Naive B cell (primary cell): ENCODE measurements around the gene ZDHHC6. TPM values are rescaled to one million over a fixed set of nuclear protein-coding genes. Genes with fewer than 3 reads are reported as not detected.
"Not testable (repeated sequence)": the region's sequence is repeated elsewhere in the genome, so short reads cannot be mapped to it uniquely, and the experiment has no call there.

Experiments used
- ATAC-seq, 2 donors: fragments of 150-1000 bp; cut with Tn5 transposase; 2 replicates each; pipeline ENCODE4 v1.10.0; 2021; ENCODE audit warnings: low read depth in 2 of 2, mild to moderate bottlenecking in 2 of 2, moderate library complexity in 2 of 2
- DNase-seq: peaks from one replicate; pipeline ENCODE4 v3.0.0; 2022
- H3K27ac Mint-ChIP-seq, 6 donors: one replicate each; pipeline ENCODE4 v1.8.0; 2020 to 2022; ENCODE audit warnings: mild to moderate bottlenecking in 6 of 6, mixed read lengths in 6 of 6, moderate library complexity in 5 of 6, inconsistent platforms in 2 of 6
- H3K27me3 Mint-ChIP-seq, 3 donors: one replicate each; pipeline ENCODE4 v1.8.0; 2021 to 2022; ENCODE audit warnings: mixed read lengths in 3 of 3, mild to moderate bottlenecking in 1 of 3
- H3K36me3 Mint-ChIP-seq, 2 donors: one replicate each; pipeline ENCODE4 v1.8.0; 2020 to 2022; ENCODE audit warnings: mixed read lengths in 2 of 2, inconsistent platforms in 1 of 2, mild to moderate bottlenecking in 1 of 2
- H3K4me1 Mint-ChIP-seq, 3 donors: one replicate each; pipeline ENCODE4 v1.8.0; 2020 to 2022; ENCODE audit warnings: mixed read lengths in 3 of 3, inconsistent platforms in 1 of 3, mild to moderate bottlenecking in 1 of 3, moderate library complexity in 1 of 3
- H3K4me3 Mint-ChIP-seq, 8 donors: one replicate each; pipeline ENCODE4 v1.8.0; 2020 to 2022; ENCODE audit warnings: mild to moderate bottlenecking in 8 of 8, mixed read lengths in 8 of 8, moderate library complexity in 8 of 8, inconsistent platforms in 2 of 8
- H3K9me3 Mint-ChIP-seq, 7 donors: one replicate each; pipeline ENCODE4 v1.8.0; 2020 to 2022; ENCODE audit warnings: mixed read lengths in 7 of 7, mild to moderate bottlenecking in 5 of 7, inconsistent platforms in 2 of 7, moderate library complexity in 1 of 7
- polyA plus RNA-seq, 6 donors: library from polyadenylated mRNA; unstranded; fragments of 300-500 nt; fragmentation: Illumina TruSeq; gene quantifications; one replicate each; pipeline ENCODE4 v1.2.3, GENCODE V29; 2021; ENCODE audit warnings: low read depth in 6 of 6

The ZDHHC6 gene
- polyA plus RNA-seq, 6 donors from 2014 or later: 18.4 to 44.6 (median 33.3) TPM

DNA sequence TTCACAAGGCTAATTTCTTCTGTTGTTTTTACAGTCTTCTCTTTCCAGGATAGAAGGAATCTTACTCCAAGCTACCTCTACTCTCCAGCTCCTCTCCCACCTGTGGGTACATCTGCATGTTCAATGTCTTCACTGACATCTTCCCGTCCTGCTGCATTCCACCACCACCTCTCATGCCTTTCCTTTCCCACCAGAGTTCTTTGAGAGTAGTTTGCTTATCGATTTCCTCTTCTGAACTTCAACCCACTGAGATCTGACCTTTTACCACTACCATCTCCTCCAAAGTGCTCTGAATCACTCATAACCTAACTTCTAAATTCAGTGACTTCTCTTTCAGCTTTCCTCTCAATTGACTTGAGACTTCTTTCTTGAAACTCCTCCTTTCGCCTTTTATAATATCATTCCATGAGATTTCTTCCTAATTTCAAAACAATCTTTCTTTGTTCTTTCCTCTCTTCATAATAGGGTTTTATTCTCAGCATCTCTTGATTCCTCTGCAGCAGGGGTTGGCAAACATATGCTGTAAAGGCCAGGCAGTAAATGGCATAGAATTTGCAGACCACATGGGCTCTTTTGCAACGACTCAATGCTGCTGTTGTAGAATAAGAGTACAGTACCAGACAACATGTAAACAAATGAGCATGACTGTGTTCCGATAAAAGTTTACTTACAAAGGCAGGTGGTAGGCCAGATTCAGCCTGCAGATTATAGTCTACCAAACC, 50.7 kb downstream of the ZDHHC6 start:
- no peaks in the 10 kb centered on the region for H3K27me3 Mint-ChIP-seq
- H3K27ac Mint-ChIP-seq: no peak overlapping the region
- H3K36me3 Mint-ChIP-seq: peaks cover 6 to 17% of the 10 kb centered on the region in 2 donors
- peaks cover 4 to 12% (median 5%) of the 10 kb centered on the region in 3 donors for H3K4me1 Mint-ChIP-seq
- H3K9me3 Mint-ChIP-seq: no peaks in the 10 kb centered on the region
- H3K4me3 Mint-ChIP-seq: no peak overlapping the region
- ATAC-seq: no peak
- no peak for DNase-seq

DNA sequence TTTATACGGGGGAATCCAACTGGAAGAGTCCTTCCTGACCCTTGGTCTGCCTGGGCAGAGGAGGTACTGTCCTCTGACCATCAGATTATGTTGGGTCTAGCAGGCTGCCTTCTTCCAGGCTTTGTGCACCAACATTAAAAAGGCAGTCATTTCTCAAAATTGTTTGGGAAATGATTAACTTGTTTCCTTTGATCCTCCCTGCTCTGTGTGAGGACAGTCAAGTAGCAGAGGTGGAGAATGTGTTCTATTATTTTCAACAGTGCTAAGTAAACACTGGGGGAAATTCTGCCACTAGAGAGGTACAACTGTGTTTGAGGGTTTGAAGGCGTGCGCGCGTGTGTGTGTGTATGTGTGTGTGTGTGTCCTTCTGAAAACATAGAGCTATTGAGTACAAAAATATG, 52.2 kb downstream of the ZDHHC6 start:
- no peaks in the 10 kb centered on the region for H3K9me3 Mint-ChIP-seq
- peaks cover 7 to 16% (median 12%) of the 10 kb centered on the region in 3 donors for H3K4me1 Mint-ChIP-seq
- H3K27me3 Mint-ChIP-seq: no peaks in the 10 kb centered on the region
- H3K27ac Mint-ChIP-seq: peak overlapping the region in 1 of 6 donors; percentile 8
- ATAC-seq (no peak), DNase-seq (no peak)
- peaks cover 2 to 12% of the 10 kb centered on the region in 2 donors for H3K36me3 Mint-ChIP-seq
- no peak overlapping the region for H3K4me3 Mint-ChIP-seq

DNA sequence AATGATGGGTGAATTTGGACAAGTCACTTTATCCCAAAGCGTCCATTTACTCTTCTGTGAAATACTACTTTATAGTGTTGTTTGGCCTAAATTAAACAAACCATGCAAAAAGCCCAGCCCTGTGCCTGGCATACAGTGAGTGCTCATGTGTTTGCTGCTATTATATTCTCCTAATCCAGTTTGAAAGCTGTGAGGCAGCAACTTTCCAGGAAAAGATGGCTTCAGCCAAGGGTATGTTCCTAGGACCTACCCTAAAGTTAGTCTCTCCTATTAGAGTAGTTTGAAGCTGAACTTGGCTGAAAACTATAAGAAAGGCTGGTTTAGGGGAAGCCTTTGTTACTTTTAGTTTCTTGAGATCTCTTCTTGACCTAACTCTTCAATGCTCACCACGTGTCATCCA, 52.9 kb downstream of the ZDHHC6 start:
- peak overlapping the region in 2 of 6 donors; percentile 69 to 70 for H3K27ac Mint-ChIP-seq
- peaks cover 14 to 22% (median 19%) of the 10 kb centered on the region in 3 donors for H3K4me1 Mint-ChIP-seq
- H3K9me3 Mint-ChIP-seq: no peaks in the 10 kb centered on the region
- ATAC-seq: no peak
- peaks cover 0 to 8% of the 10 kb centered on the region in 2 donors for H3K36me3 Mint-ChIP-seq
- DNase-seq: no peak
- H3K4me3 Mint-ChIP-seq: no peak overlapping the region
- H3K27me3 Mint-ChIP-seq: no peaks in the 10 kb centered on the region

DNA sequence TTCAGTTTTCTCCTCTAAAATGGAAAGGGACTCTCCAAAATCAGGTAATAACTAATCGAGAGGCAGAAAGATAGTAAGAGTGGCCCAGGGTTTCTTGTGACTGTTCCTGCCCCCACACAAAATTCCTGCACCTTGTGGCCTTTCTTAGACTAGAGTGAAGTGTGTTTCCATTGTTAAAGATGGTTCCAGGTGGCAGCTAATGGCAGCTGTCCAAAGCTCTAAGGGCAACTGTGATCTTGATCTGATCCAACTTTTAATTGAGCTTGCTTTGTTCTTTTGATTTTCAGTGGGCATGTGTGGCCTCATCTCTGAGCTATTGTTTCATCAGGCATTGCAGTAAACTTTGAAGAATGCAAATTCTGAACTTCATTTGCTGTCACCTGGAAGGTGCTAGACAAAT, 53.4 kb downstream of the ZDHHC6 start:
- Mint-ChIP-seq H3K27ac (peak overlapping the region in 1 of 6 donors; percentile 17), H3K27me3 (no peaks in the 10 kb centered on the region), H3K4me1 (peaks cover 19 to 27% (median 24%) of the 10 kb centered on the region in 3 donors), H3K4me3 (no peak overlapping the region), H3K9me3 (no peaks in the 10 kb centered on the region), H3K36me3 (peaks cover 0 to 6% of the 10 kb centered on the region in 2 donors)
- ATAC-seq: no peak
- DNase-seq: no peak

DNA sequence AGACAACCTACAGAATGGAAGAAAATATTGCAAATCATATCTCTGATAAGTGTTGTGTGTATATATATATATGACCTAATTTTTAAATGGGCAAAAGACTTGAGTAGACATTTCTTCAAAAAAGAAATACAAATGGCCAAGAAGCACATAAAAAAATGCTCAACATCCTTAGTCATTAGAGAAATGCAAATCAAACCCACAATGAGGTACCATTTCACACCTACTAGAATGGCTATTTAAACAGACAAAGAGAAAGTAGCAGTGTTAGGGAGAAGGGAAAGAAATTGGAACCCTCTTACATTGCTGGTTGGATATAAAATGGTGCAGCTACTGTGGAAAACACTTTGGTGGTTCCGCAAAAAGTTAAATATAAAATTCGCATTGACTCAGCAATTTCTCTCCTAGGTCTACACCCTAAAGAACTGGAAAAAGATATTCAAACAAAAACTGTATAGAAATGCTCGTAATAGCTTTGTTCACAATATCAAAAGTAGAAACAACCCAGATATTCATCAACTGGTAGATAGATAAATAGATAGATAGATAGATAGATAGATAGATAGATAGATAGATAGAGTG, 56.5 kb downstream of the ZDHHC6 start:
- no peak overlapping the region for H3K4me3 Mint-ChIP-seq
- ATAC-seq (no peak), DNase-seq (no peak)
- peaks cover 19 to 47% (median 37%) of the 10 kb centered on the region in 3 donors for H3K4me1 Mint-ChIP-seq
- peak overlapping the region in 1 of 6 donors; percentile 86 for H3K27ac Mint-ChIP-seq
- no peaks in the 10 kb centered on the region for H3K27me3 Mint-ChIP-seq
- no peaks in the 10 kb centered on the region for H3K9me3 Mint-ChIP-seq
- peaks cover 0 to 6% of the 10 kb centered on the region in 2 donors for H3K36me3 Mint-ChIP-seq

DNA sequence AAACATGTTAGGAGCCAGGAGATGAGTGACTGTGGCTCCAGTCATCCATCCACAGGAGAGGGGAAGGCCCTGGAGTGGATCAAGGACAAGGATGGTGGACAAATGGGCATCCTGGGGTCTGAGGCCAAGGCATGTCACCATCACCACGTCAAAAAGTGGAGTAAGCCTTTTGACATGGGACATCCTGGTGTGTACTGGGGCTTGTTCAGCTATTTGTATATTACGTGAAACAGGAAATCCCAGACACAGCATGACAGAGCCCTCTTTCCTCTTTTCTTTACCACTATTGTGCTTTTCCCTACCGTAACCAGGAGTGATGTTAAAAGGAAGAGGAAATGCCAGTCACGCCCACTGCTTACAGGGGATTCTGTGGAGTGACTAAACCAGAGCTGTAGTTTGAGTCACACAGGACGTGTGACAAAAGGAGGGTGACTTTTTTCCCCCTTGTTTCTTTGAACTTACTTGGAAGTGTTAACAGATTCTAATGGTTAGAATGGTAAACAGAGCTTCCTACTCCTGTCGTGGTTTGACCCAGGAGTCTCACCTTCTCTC, 57.4 kb downstream of the ZDHHC6 start:
- Mint-ChIP-seq H3K4me1 (peaks cover 24 to 56% (median 42%) of the 10 kb centered on the region in 3 donors), H3K36me3 (peaks cover 1 to 6% of the 10 kb centered on the region in 2 donors), H3K27me3 (no peaks in the 10 kb centered on the region), H3K27ac (peak overlapping the region; percentile 56 to 90 (median 80)), H3K4me3 (peak overlapping the region in 6 of 8 donors; percentile 4 to 51 (median 32)), H3K9me3 (no peaks in the 10 kb centered on the region)
- DNase-seq (peak; percentile 15), ATAC-seq (peak; percentile 93 to 96)

DNA sequence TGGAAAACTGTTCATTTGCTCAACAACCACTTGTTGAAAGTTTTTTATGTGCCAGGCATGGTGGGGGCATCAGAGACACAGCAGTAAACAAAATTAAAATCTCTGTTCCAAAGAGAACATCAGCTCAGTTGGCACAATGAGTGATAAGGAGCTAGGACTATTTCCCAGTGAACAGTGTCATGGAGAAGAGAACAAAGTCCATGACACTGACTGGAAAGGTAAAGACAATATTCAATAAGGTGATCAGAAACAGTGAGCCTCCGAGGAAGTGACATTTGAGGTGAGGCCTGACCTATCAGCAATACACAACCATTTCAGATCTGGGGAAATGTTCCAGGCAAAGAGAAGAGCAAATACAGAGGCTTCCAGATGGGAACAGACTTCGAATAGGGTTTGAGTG, 58.2 kb downstream of the ZDHHC6 start:
- no peak for ATAC-seq
- DNase-seq: no peak
- H3K4me1 Mint-ChIP-seq: peaks cover 28 to 62% (median 45%) of the 10 kb centered on the region in 3 donors
- peak overlapping the region in 4 of 6 donors; percentile 12 to 90 (median 52) for H3K27ac Mint-ChIP-seq
- peaks cover 6 to 8% of the 10 kb centered on the region in 2 donors for H3K36me3 Mint-ChIP-seq
- no peaks in the 10 kb centered on the region for H3K9me3 Mint-ChIP-seq
- no peaks in the 10 kb centered on the region for H3K27me3 Mint-ChIP-seq
- H3K4me3 Mint-ChIP-seq: peak overlapping the region in 1 of 8 donors; percentile 51

DNA sequence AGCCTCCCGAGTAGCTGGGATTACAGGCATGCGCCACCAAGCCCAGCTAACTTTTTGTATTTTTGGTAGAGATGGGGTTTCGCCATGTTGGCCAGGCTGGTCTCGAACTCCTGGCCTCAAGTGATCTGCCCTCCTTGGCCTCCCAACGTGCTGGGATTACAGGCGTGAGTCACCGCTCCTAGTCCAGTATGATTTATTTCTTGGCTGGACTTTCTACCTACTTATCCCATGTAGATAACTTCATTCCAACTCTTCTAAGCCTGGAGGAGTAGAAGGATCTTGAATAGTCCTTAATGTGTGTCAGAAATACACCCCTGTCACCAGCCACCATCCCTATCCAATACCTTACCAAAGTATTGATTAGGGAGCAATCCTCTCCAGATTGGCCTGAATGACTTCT, 58.7 kb downstream of the ZDHHC6 start:
- H3K27me3 Mint-ChIP-seq, H3K36me3 Mint-ChIP-seq, H3K9me3 Mint-ChIP-seq, ATAC-seq, DNase-seq, H3K4me3 Mint-ChIP-seq: not testable (repeated sequence)
- Mint-ChIP-seq H3K4me1 (peaks cover 28 to 57% (median 49%) of the 10 kb centered on the region in 3 donors), H3K27ac (peak overlapping the region in 3 of 6 donors; percentile 17 to 86 (median 26))

DNA sequence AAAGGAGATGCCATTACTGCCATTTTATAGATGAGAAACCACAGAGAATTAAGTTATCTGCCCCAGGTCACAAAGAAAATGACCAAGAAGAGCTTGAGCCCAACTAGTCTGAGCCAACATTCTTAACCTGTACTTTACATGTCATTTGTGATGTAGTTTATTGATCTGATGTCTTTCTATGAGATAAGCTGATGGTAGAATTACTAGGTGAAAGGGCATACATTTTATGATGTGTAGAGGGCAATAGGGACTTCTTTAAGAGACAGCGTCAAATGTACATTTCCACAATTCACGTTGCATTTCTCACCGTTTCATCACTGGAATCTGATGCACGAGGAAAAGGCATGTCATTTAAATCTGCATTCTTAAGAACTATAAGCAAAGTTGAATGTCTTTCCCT, 61.5 kb downstream of the ZDHHC6 start:
- no peaks in the 10 kb centered on the region for H3K27me3 Mint-ChIP-seq
- no peak overlapping the region for H3K4me3 Mint-ChIP-seq
- DNase-seq: no peak
- no peak for ATAC-seq
- peaks cover 5 to 17% of the 10 kb centered on the region in 2 donors for H3K36me3 Mint-ChIP-seq
- H3K27ac Mint-ChIP-seq: peak overlapping the region in 1 of 6 donors; percentile 77
- no peaks in the 10 kb centered on the region for H3K9me3 Mint-ChIP-seq
- H3K4me1 Mint-ChIP-seq: peaks cover 35 to 67% (median 61%) of the 10 kb centered on the region in 3 donors

DNA sequence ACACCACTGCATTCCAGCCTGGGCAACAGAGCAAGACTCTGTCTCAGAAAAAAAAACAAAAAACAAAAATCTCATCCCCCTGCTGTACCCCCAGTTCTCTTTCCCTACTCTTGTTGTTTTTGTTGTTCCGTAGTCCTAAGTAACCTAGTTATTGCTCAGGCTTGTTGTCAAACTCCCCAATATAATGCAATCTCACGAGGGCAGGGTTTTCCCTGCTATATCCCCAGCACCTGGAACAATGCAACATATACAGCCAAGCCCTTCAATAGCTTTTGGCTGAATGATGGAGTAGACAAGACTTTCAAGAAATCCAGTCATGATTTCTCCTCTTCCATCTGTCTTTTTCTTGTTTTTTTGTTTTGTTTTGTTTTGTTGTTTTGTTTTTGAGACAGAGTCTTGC, 62.6 kb downstream of the ZDHHC6 start:
- DNase-seq: no peak
- H3K27ac Mint-ChIP-seq: peak overlapping the region in 2 of 6 donors; percentile 77 to 86
- ATAC-seq: no peak
- peaks cover 29 to 69% (median 64%) of the 10 kb centered on the region in 3 donors for H3K4me1 Mint-ChIP-seq
- H3K4me3 Mint-ChIP-seq: no peak overlapping the region
- H3K27me3 Mint-ChIP-seq: no peaks in the 10 kb centered on the region
- no peaks in the 10 kb centered on the region for H3K9me3 Mint-ChIP-seq
- H3K36me3 Mint-ChIP-seq: peaks cover 5 to 17% of the 10 kb centered on the region in 2 donors

DNA sequence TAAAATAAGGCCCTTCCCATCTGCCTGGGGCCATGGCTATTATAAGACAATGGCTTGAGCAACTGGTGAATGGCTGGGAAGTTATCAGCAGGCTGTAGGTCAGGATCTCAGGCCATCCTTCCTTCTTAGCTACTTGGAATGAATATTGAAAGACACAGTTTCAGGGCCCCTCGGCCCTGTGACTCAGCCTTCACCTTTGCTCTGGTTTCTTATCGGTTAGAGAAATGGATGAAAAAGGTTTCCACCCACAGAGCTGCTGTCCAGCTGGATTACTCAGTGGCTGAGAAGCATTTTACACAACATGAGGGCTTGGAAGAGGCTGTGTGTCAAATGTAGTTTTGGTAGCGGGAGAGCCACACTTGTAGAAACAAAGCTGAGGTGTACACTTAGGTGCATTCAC, 63.4 kb downstream of the ZDHHC6 start:
- no peak for DNase-seq
- Mint-ChIP-seq H3K27me3 (no peaks in the 10 kb centered on the region), H3K36me3 (peaks cover 5 to 17% of the 10 kb centered on the region in 2 donors), H3K9me3 (no peaks in the 10 kb centered on the region), H3K4me3 (no peak overlapping the region), H3K27ac (peak overlapping the region in 3 of 6 donors; percentile 42 to 61 (median 56)), H3K4me1 (peaks cover 26 to 68% (median 64%) of the 10 kb centered on the region in 3 donors)
- no peak for ATAC-seq

DNA sequence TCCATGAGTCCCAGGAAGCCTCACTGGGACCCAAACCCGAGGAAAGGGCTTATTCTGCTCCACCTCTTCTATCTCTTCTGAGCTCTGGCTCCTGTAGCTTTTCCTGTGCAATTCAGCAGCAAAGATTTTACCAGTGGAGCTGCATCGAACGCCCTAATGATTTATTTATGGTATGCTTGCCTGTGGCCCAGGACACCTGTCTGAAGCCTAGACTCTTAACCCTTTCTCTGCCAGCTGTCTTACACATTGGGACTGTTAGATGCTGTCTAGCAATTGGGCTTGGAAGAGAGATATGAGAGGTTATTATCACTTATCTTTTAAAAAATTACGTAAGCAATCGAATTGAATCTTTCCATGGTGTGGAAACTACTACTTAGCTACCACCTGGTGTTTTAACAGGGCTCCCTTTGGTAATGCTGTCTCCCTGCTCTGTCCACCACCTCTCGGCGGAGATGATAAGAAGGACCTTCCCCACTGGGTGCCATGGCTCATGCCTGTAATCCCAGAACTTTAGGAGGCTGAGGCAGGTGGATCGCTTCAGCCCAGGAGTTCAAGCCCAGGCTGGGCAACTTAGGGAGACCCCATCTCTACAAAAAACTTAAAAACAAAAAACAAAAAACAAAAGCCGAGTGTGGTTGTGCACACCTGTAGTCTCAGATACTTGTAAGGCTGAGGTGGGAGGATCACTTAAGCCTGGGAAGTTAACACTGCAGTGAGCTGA, 64.0 kb downstream of the ZDHHC6 start:
- H3K4me3 Mint-ChIP-seq: no peak overlapping the region
- H3K4me1 Mint-ChIP-seq: peaks cover 30 to 67% (median 64%) of the 10 kb centered on the region in 3 donors
- peaks cover 5 to 17% of the 10 kb centered on the region in 2 donors for H3K36me3 Mint-ChIP-seq
- H3K27ac Mint-ChIP-seq: peak overlapping the region in 1 of 6 donors; percentile 40
- DNase-seq: no peak
- H3K27me3 Mint-ChIP-seq: no peaks in the 10 kb centered on the region
- H3K9me3 Mint-ChIP-seq: no peaks in the 10 kb centered on the region
- no peak for ATAC-seq
